Measurements from ENCODE around the gene SGPP2.

DNA sequence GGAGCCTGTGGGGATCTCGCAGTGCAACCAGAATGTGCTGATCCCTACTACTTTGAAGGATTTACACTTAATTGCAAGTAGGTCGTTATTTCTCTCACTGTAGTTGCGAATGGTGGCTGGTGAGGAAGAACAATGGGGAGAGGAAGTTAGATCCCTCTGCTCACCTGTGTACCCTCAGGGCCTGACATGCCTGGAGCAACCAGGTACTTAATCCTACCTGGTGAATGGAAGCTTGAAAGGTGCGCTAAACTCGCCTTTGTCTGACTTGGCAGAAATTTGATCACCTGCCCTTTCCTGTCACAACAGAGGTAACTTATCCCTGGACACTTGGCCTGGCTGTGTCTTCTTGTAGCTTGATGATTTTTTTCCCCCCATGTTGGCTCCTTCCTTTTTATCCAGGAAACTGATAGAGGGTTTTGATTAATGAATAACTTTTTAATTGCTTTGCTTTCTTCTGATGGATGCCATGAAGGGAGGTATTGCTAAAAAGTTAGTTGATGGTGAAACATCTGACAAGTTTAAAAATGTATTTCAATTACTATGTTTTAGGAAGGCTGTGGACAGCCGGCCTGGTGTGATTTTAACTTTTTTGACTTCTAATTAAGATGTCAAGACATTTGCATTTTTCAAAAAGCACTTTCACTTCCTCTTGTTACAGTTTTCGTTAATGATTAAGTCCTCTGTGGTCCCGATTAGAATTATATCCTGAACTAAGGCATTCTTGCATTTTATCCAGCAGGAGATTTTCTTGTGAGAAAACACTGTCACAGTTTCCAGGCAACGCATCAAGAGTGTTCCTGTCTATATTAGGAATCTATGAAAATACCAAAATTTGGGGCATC is 9.2 kb downstream of the SGPP2 start:
- no peak for TF ChIP-seq CTCF (IDR thresholded peaks at IDR 0.05; ENCODE audit: borderline replicate concordance, extremely low read depth, low read length, poor library complexity, severe bottlenecking)
- no peak for TF ChIP-seq EZH2 (IDR thresholded peaks at IDR 0.05; ENCODE audit: borderline replicate concordance, low read depth, low read length, severe bottlenecking)
